Measurements from ENCODE around the gene TRIM16.
"Not testable (repeated sequence)": the region's sequence is repeated elsewhere in the genome, so short reads cannot be mapped to it uniquely, and the experiment has no call there.

DNA sequence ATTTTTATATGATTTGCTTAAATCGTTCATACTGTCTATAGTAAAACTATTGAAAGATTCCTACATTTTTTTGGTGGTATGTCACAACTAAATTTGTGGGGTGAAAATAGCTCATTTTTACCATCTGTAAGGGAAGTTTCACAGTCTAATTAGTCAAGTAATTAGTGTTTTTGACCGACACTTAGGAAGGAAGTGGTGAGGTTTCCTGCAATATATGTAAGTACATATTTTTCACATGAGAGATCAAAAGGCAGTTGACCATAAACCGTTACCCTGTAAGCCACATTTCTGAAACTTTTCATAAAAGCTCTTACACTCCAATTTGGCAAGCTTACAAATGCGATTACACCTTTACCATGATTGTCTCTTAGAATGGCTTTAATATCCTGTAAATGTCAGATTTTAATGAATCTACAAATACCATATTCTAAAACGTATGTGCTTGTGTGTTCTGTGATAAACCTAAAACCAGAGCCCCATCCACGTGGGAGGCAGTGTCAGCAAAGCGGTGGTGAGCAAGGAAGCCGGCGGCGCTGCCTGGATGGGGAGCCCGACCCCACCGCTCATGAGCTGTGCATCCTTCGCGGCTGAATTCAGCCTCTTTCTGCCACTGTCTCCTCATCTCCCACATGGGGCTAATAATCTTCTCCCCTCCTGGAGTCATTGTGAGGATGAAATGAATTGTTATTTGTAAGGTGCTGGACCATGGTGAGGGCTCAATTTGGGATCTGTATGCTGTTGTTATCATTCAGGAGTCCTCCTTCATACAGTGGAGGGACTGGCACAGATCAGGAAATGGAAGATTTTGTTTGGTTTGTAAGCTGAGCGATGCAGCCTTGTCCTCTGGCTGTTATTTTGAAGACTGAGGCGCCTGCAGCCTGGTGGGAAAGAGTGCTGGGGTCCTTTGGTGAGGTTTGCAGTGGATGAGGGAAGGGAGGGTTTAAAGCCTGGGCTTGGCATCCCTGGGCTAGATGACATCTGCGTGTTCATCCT is 94.3 kb downstream of the TRIM16 start:
- not testable (repeated sequence) for TF ChIP-seq EP300, POLR2AphosphoS5 (IDR thresholded peaks at IDR 0.05)
- TF ChIP-seq, protein P1, sequence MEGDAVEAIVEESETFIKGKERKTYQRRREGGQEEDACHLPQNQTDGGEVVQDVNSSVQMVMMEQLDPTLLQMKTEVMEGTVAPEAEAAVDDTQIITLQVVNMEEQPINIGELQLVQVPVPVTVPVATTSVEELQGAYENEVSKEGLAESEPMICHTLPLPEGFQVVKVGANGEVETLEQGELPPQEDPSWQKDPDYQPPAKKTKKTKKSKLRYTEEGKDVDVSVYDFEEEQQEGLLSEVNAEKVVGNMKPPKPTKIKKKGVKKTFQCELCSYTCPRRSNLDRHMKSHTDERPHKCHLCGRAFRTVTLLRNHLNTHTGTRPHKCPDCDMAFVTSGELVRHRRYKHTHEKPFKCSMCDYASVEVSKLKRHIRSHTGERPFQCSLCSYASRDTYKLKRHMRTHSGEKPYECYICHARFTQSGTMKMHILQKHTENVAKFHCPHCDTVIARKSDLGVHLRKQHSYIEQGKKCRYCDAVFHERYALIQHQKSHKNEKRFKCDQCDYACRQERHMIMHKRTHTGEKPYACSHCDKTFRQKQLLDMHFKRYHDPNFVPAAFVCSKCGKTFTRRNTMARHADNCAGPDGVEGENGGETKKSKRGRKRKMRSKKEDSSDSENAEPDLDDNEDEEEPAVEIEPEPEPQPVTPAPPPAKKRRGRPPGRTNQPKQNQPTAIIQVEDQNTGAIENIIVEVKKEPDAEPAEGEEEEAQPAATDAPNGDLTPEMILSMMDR (IDR thresholded peaks at IDR 0.05): not testable (repeated sequence)

Data from suprapubic skin (tissue), 4 donors.